HG02970 (cell line): ENCODE results near the gene ZIM2.
"Not testable (repeated sequence)": the region's sequence is repeated elsewhere in the genome, so short reads cannot be mapped to it uniquely, and the experiment has no call there.

Experiments
- ATAC-seq: cut with Tn5 transposase; IDR thresholded peaks from one replicate; pipeline ENCODE4 v1.9.1; 2021; ENCODE audit warnings: mild to moderate bottlenecking, moderate library complexity, moderate number of reproducible peaks; ENCODE audit not compliant: unreplicated experiment, low FRiP score

ZIM2 gene

GRCh38 chr19:56840451-56841192 lies at the start of gene ZIM2, which contains the start of gene PEG3:
TSS of gene ZIM2 (minus strand) at chr19:56840726. CDS start at chr19:56824277, 16,449 bp downstream.
TSS of gene PEG3 (minus strand) at chr19:56840726. CDS start at chr19:56824655, 16,071 bp downstream.
- no peak for ATAC-seq

- ATAC-seq, result no peak
Observed at GRCh38 chr19:56885173-56885985, 44.9 kb upstream of the ZIM2 start.

GRCh38 chr19:56884441-56884840 lies 43.9 kb upstream of the ZIM2 start:
- no peak for ATAC-seq

GRCh38 chr19:56880592-56881190 lies 40.2 kb upstream of the ZIM2 start:
- no peak for ATAC-seq

- ATAC-seq, result no peak
Observed at GRCh38 chr19:56877069-56877715, 36.7 kb upstream of the ZIM2 start.

GRCh38 chr19:56875717-56876116 lies 35.2 kb upstream of the ZIM2 start:
- no peak for ATAC-seq

- ATAC-seq, result no peak
Observed at GRCh38 chr19:56874530-56874929, 34.0 kb upstream of the ZIM2 start.

- no peak for ATAC-seq
Observed at GRCh38 chr19:56873493-56873892, 33.0 kb upstream of the ZIM2 start.

GRCh38 chr19:56869886-56870285 lies 29.4 kb upstream of the ZIM2 start:
- ATAC-seq, result no peak

- no peak for ATAC-seq
Observed at GRCh38 chr19:56868446-56868845, 27.9 kb upstream of the ZIM2 start.

GRCh38 chr19:56866538-56866937 lies 26.0 kb upstream of the ZIM2 start:
- ATAC-seq, result no peak

- ATAC-seq, result no peak
Observed at GRCh38 chr19:56864443-56865125, 24.1 kb upstream of the ZIM2 start.

- ATAC-seq, result no peak
Observed at GRCh38 chr19:56862741-56863140, 22.2 kb upstream of the ZIM2 start.

- not testable (repeated sequence) for ATAC-seq
Observed at GRCh38 chr19:56860409-56860808, 19.9 kb upstream of the ZIM2 start.

- no peak for ATAC-seq
Observed at GRCh38 chr19:56858026-56858425, 17.5 kb upstream of the ZIM2 start.

- ATAC-seq, result no peak
Observed at GRCh38 chr19:56856822-56857221, 16.3 kb upstream of the ZIM2 start.

- not testable (repeated sequence) for ATAC-seq
Observed at GRCh38 chr19:56852361-56852760, 11.8 kb upstream of the ZIM2 start.

GRCh38 chr19:56848166-56848565 lies 7.6 kb upstream of the ZIM2 start:
- ATAC-seq, result no peak

GRCh38 chr19:56842412-56842811 lies 1.9 kb upstream of the ZIM2 start:
- ATAC-seq, result no peak

GRCh38 chr19:56841193-56841543 lies 642 bp upstream of the ZIM2 start:
- ATAC-seq, result no peak
